Spleen (tissue), 11 donors: ENCODE data around the gene PSMB8. TPM values are rescaled to one million over a fixed set of nuclear protein-coding genes. Genes with fewer than 3 reads are reported as not detected.
A peak's percentile ranks its signal among the peaks of the same experiment; 100 is the strongest.

Source experiments
- DNase-seq: peaks from one replicate; pipeline ENCODE4 v3.0.0-alpha.2; 2020
- H3K27ac ChIP-seq, 8 donors: fragments of 200-600 bp; sonication (generic) in 7 of 8; 1 replicate in 4 of 8; 2 replicates in 4 of 8; pipeline versions ENCODE4 v1.5.0 to v1.8.0; 2016 to 2021; ENCODE audit warnings: inconsistent platforms in 4 of 8, mild to moderate bottlenecking in 4 of 8, moderate library complexity in 1 of 8
- H3K27me3 ChIP-seq, 7 donors: fragments of 200-600 bp; sonication (generic) in 6 of 7; replicated peaks in 1 of 7; 1 replicate in 4 of 7; 2 replicates in 3 of 7; pipeline versions ENCODE4 v1.5.0 to v1.8.0; 2016 to 2021; ENCODE audit warnings: inconsistent platforms in 3 of 7, mild to moderate bottlenecking in 1 of 7
- H3K36me3 ChIP-seq, 6 donors: fragments of 200-600 bp; sonication (generic) in 5 of 6; 1 replicate in 4 of 6; 2 replicates in 2 of 6; pipeline versions ENCODE4 v1.5.0 to v1.8.0; 2016 to 2021; ENCODE audit warnings: inconsistent platforms in 2 of 6
- H3K4me1 ChIP-seq, 6 donors: fragments of 200-600 bp; sonication (generic) in 5 of 6; 1 replicate in 3 of 6; 2 replicates in 3 of 6; pipeline versions ENCODE4 v1.5.0 to v1.8.0; 2016 to 2021; ENCODE audit warnings: inconsistent platforms in 3 of 6
- H3K4me3 ChIP-seq, 8 donors: fragments of 200-600 bp; sonication (generic) in 7 of 8; 1 replicate in 4 of 8; 2 replicates in 4 of 8; pipeline versions ENCODE4 v1.5.0 to v1.8.0; 2016 to 2021; ENCODE audit warnings: inconsistent platforms in 4 of 8, mild to moderate bottlenecking in 4 of 8, moderate library complexity in 2 of 8
- H3K9me3 ChIP-seq, 8 donors: fragments of 200-600 bp; sonication (generic) in 7 of 8; 1 replicate in 4 of 8; 2 replicates in 4 of 8; pipeline versions ENCODE4 v1.5.0 to v1.8.0; 2016 to 2021; ENCODE audit warnings: inconsistent platforms in 4 of 8
- CTCF ChIP-seq, 11 experiments: fragments of 200-600 bp in 7 of 11; fragments of 450-650 bp in 4 of 11; sonication (generic) in 4 of 11; IDR thresholded peaks in 8 of 11; conservative IDR thresholded peaks in 3 of 11; 1 replicate in 7 of 11; 2 replicates in 4 of 11; pipeline versions ENCODE4 v1.4.0 to v1.8.0; 2016 to 2021; ENCODE audit warnings: antibody characterized with exemption in 11 of 11, inconsistent platforms in 4 of 11, mild to moderate bottlenecking in 1 of 11
- POLR2A ChIP-seq, 3 donors: fragments of 450-650 bp; IDR thresholded peaks; one replicate each; pipeline ENCODE4 v1.5.1; 2017; ENCODE audit warnings: antibody characterized with exemption in 3 of 3, mild to moderate bottlenecking in 1 of 3
- POLR2AphosphoS5 ChIP-seq, 3 donors: sonication (generic); formaldehyde crosslinking; IDR thresholded peaks; one replicate each; pipeline ENCODE4 v1.5.1; 2017; ENCODE audit warnings: antibody characterized with exemption in 3 of 3
- WGBS, 5 donors: extraction: QIAGEN DNeasy Blood & Tissue Kit in 3 of 5; methylation state at CpG; one replicate each; pipeline versions ENCODE4 v1.1.5 to v1.1.7; 2013 to 2018; 5-methylcytosine and 5-hydroxymethylcytosine counted together
- intact Hi-C: fragments of 100-400 bp; cut with DNase I; formaldehyde crosslinking; loops from one replicate; pipeline ENCODE4 v1.15.0; 2023; ENCODE audit warnings: low total_unique reads
- polyA plus RNA-seq, 3 donors: library from polyadenylated mRNA; stranded (reverse); fragments of 200-250 nt; gene quantifications; one replicate each; pipeline ENCODE4 v1.2.1, GENCODE V29; 2013
- total RNA-seq, 7 donors: library from RNA; depleted of rRNA in 3 of 7; stranded (reverse); fragments of >200 nt in 3 of 7; fragmentation: NEBNext Ultra II Directional in 4 of 7; extraction: Animal tissue kit (Norgen Biotek cat#: 25700) in 4 of 7; gene quantifications; one replicate each; pipeline versions ENCODE4 v1.1.0 to v1.2.1, GENCODE V29; 2016 to 2021
- donor health status: healthy with polysubstance abuse.
- donor health status: DM: no; HTN: no; CAD: no; lungs with moderate emphysema.
- donor health status: DM: no; HTN: no; CAD: no.
- donor health status: Bipolar disorder and iron deficiency.
- donor health status: healthy.
- donor health status: DM: no; HTN: no; CAD: no.
- donor health status: DM: yes; HTN: yes; CAD: no.

PSMB8 gene
- total and polyA plus RNA-seq, 10 donors: 109 to 288 (median 155) TPM

- DNase-seq: no peak
- Histone ChIP-seq H3K9me3 (no peaks in the 10 kb centered on the region), H3K27ac (peak overlapping the region in 5 of 8 donors; percentile 16 to 35 (median 28)), H3K4me3 (no peak overlapping the region), H3K27me3 (no peaks in the 10 kb centered on the region), H3K4me1 (peaks cover 0 to 37% (median 17%) of the 10 kb centered on the region in 6 donors), H3K36me3 (no peaks in the 10 kb centered on the region)
- WGBS, 5 donors: 81 to 90% (median 87%) methylated on average over 5 of the region's 5 CpGs
- intact Hi-C loops: loop anchor here (2.0 kb wide), 1 partner anchor 97 kb away; no protein-coding TSS in a partner anchor
- no peak for TF ChIP-seq CTCF (IDR thresholded peaks at IDR 0.05 in 8 of 11, conservative IDR thresholded peaks at IDR 0.05 in 3 of 11)
- TF ChIP-seq POLR2AphosphoS5 (IDR thresholded peaks at IDR 0.05): no peak
- no peak for TF ChIP-seq POLR2A (IDR thresholded peaks at IDR 0.05)
These were observed 43.8 kb upstream of the PSMB8 start for GRCh38 chr6:32887616-32888015.

- WGBS, 5 donors: 52 to 78% (median 63%) methylated on average over 3 of the region's 3 CpGs
- H3K27me3 ChIP-seq: no peaks in the 10 kb centered on the region
- no peak for DNase-seq
- no peaks in the 10 kb centered on the region for H3K36me3 ChIP-seq
- H3K4me3 ChIP-seq: no peak overlapping the region
- peak overlapping the region in 7 of 8 donors; percentile 2 to 35 (median 24) for H3K27ac ChIP-seq
- intact Hi-C loops: loop anchor here (2.0 kb wide), 1 partner anchor 98 kb away; no protein-coding TSS in a partner anchor
- no peak for TF ChIP-seq POLR2A (IDR thresholded peaks at IDR 0.05)
- no peak for TF ChIP-seq POLR2AphosphoS5 (IDR thresholded peaks at IDR 0.05)
- no peak for TF ChIP-seq CTCF (IDR thresholded peaks at IDR 0.05 in 8 of 11, conservative IDR thresholded peaks at IDR 0.05 in 3 of 11)
- H3K4me1 ChIP-seq: peaks cover 0 to 35% (median 17%) of the 10 kb centered on the region in 6 donors
- H3K9me3 ChIP-seq: no peaks in the 10 kb centered on the region
These were observed 43.0 kb upstream of the PSMB8 start for GRCh38 chr6:32886681-32887383.

- no peaks in the 10 kb centered on the region for H3K36me3 ChIP-seq
- intact Hi-C loops: loop anchor here (2.0 kb wide), 1 partner anchor 99 kb away; no protein-coding TSS in a partner anchor
- H3K4me1 ChIP-seq: peaks cover 0 to 29% (median 17%) of the 10 kb centered on the region in 6 donors
- TF ChIP-seq CTCF (IDR thresholded peaks at IDR 0.05 in 8 of 11, conservative IDR thresholded peaks at IDR 0.05 in 3 of 11) (peak; percentile 39 to 81 (median 65)), POLR2A (IDR thresholded peaks at IDR 0.05) (no peak)
- no peak overlapping the region for H3K4me3 ChIP-seq
- no peaks in the 10 kb centered on the region for H3K27me3 ChIP-seq
- no peak for DNase-seq
- H3K27ac ChIP-seq: peak overlapping the region in 1 of 8 donors; percentile 28
- H3K9me3 ChIP-seq: no peaks in the 10 kb centered on the region
- WGBS, 5 donors: 38 to 60% (median 47%) methylated on average over 4 of the region's 4 CpGs
These were observed 41.9 kb upstream of the PSMB8 start for GRCh38 chr6:32885698-32886286.

- H3K9me3 ChIP-seq: no peaks in the 10 kb centered on the region
- no peak overlapping the region for H3K4me3 ChIP-seq
- WGBS, 5 donors: 27 to 57% (median 38%) methylated on average over 4 to 5 of the region's 5 CpGs
- H3K27ac ChIP-seq: peak overlapping the region in 2 of 8 donors; percentile 5 to 11
- intact Hi-C loops: no loop called here
- peaks cover 0 to 7% (median 0%) of the 10 kb centered on the region in 6 donors for H3K36me3 ChIP-seq
- DNase-seq: no peak
- H3K27me3 ChIP-seq: peaks cover 0 to 8% (median 0%) of the 10 kb centered on the region in 7 donors
- peaks cover 0 to 27% (median 17%) of the 10 kb centered on the region in 6 donors for H3K4me1 ChIP-seq
- TF ChIP-seq CTCF (IDR thresholded peaks at IDR 0.05 in 8 of 11, conservative IDR thresholded peaks at IDR 0.05 in 3 of 11) (no peak), POLR2AphosphoS5 (IDR thresholded peaks at IDR 0.05) (peak in 1 of 3 donors; percentile 38), POLR2A (IDR thresholded peaks at IDR 0.05) (no peak)
These were observed 39.9 kb upstream of the PSMB8 start for GRCh38 chr6:32883789-32884188.
